Measurements from ENCODE around the gene JSRP1.

The JSRP1 gene

GRCh38 chr19:2266183-2266993, 10.2 kb upstream of the JSRP1 start:
- no peak for DNase-seq

DNA sequence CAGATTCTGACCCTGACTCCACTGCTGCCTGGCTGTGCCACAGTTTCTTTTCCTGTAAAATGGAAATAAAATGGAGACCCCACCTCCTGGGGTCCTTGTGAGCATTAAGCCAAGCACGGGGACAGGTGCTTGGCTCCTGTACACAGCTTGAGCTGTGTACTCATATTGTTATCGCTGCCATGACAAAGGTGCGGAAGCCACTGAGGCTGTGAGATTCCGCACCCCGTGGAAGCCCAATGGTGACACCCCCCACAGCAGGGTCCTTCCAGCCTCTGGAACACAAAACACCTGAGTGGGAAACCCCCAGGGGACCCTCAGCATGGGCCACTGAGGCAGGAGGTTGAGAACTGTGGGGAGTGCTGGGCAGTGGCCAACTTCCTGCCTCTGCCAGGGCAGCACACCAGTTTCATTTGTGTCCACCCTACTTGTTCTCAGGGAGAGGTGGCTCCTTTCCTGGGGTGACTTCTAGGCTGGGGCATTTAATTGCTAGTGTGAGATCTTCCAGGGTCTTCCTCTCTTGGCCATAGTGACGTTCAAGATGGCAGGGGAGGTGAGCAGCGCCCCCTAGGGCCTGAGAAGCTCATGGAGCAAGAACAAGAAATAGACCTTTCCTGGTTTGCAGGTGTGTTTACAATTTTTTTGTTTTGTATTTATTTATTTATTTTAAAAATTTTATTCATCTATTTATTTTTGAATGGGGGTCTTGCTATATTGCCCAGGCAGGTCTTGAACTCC, 5.4 kb upstream of the JSRP1 start:
- DNase-seq = no peak

GRCh38 chr19:2260341-2260805, 4.2 kb upstream of the JSRP1 start:
- DNase-seq = no peak

- no peak for DNase-seq
These were observed 3.1 kb upstream of the JSRP1 start for GRCh38 chr19:2259336-2259735.

GRCh38 chr19:2255112-2255845, 938 bp downstream of the JSRP1 start:
- DNase-seq = no peak

- DNase-seq = no peak
These were observed 1.9 kb downstream of the JSRP1 start for GRCh38 chr19:2254064-2254872.

- DNase-seq = no peak
These were observed 2.8 kb downstream of the JSRP1 start for GRCh38 chr19:2253106-2254063.

GRCh38 chr19:2252797-2253105, 3.5 kb downstream of the JSRP1 start:
- no peak for DNase-seq

GRCh38 chr19:2252055-2252796, 4.0 kb downstream of the JSRP1 start:
- no peak for DNase-seq

GRCh38 chr19:2251106-2252054, 4.8 kb downstream of the JSRP1 start:
- DNase-seq = no peak

GRCh38 chr19:2250766-2251105, 5.5 kb downstream of the JSRP1 start:
- DNase-seq = no peak

DNA sequence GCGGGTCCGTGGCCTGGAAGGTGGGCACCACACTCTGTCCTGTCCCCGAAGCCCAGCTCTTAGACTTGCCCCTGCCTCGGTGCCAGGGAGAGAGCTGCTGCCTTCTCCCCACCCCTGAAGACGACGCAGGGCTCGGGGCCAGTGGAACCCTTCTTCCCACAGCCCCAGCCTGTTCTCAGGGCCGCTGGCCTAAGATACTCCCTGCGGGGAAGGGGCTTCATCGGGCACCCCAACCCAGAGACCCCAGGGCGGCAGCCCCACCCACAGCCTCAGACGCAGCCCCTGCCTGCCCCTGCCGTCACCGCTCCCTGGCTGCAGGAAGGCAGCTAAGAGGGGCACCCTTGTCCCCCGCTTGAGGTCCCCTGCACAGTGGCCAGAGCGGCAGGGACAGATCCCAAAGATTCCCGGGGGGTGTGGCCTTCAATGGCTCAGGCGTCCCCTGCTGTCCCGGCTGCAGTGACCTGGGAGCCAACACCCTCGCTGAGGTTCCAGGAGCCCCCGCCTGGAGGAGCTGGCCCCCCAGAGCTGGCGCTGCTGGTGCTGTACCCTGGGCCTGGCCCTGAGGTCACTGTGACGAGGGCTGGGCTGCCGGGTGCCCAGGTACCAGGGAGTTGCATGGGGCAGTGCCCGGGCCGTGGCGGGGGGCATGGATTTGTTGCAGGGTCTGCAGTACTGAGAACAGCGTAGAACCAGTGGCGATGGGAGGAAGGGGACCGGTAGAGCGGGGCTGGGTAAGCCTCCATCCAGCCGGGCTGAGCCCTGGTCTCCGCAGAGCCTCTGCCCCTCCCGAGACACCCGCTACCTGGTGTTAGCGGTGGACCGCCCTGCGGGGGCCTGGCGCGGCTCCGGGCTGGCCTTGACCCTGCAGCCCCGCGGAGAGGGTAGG, 6.1 kb downstream of the JSRP1 start:
- DNase-seq = peak; percentile 41

DNA sequence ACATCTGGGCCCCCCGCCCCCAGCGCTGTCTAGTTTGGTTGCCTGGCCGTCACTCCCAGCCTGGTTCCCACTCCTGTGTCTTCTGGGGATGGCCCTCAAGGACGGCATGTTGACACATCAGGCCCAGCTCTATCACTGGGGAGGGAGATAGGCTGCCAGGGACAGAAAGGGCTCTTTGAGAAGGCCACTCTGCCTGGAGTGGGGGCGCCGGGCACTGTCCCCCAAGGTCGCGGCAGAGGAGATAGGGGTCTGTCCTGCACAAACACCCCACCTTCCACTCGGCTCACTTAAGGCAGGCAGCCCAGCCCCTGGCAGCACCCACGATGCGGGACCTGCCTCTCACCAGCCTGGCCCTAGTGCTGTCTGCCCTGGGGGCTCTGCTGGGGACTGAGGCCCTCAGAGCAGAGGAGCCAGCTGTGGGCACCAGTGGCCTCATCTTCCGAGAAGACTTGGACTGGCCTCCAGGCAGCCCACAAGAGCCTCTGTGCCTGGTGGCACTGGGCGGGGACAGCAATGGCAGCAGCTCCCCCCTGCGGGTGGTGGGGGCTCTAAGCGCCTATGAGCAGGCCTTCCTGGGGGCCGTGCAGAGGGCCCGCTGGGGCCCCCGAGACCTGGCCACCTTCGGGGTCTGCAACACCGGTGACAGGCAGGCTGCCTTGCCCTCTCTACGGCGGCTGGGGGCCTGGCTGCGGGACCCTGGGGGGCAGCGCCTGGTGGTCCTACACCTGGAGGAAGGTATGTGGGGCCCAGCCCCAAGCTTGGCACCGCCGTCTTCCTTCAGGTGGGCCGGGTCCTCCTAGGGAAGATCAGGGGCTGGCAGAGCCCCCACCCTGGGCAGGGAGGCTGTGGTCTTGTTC, 7.0 kb downstream of the JSRP1 start, which contains the start of gene AMH:
Gene AMH (plus strand): TSS at position 314 of the 857 bp plus-strand sequence. CDS start 10 bp downstream, at position 324.
- no peak for DNase-seq

DNA sequence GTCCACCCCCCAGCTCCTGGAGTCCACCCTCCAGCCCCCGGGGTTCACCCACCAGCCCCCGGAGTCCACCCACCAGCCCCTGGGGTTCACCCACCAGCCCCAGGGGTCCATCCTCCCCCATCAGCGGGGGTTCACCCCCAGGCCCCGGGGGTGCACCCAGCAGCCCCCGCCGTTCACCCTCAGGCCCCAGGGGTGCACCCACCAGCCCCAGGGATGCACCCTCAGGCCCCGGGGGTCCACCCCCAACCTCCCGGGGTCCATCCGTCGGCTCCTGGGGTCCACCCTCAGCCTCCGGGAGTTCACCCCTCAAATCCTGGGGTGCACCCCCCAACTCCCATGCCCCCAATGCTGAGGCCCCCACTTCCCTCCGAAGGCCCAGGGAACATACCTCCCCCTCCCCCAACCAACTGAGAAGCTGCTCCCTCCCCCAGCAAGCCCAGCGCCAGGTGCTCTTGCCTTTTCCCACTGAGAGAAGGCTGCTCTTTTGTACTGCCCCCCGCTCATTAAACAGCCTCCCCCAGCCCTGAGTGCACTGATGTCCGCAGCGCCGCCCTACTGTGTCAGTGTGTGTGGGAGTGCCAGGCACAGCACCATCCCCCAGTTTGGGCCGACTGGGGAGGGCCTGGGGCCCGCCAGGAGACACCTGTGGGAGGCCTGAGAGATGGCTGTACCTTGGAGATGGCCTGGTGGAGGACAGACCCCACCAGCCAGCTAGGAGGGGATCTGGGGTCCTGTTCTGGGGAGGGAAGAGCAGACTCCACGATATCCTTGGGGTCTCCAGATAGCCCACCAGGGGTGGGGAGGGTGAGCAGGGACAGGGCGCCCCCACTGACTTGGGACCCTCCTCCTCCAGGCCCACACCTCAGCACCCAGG, 7.8 kb downstream of the JSRP1 start:
- DNase-seq = no peak

DNA sequence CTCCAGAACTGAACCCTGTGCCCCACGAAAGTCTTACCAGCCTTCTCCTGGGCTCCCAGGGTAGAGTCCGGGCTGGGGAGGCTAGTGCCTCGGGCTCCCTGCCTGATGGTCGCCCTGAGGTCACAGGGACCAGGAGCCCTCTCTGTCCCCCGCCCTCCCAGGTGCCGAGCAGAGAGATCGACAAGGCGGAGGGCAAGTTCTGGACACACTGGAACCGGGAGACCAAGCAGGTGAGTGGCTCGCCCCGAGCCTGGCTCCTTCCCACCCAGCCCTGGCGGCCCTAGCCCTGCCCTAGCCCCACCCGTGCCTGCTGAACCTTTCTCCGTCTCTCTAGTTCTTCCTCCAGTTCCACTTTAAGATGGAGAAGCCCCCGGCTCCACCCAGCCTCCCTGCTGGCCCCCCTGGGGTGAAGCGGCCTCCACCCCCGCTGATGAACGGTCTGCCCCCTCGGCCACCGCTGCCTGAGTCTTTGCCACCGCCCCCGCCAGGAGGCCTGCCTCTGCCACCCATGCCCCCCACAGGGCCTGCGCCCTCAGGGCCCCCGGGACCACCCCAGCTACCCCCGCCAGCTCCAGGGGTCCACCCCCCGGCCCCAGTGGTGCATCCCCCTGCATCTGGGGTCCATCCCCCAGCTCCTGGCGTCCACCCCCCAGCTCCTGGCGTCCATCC, 8.7 kb downstream of the JSRP1 start:
- DNase-seq = no peak

GRCh38 chr19:2246801-2247361, 9.3 kb downstream of the JSRP1 start:
- DNase-seq = no peak

Measured in NCI-H2171 treated with DMSO at 0.1 percent for 48 hours (cell line).